ENCODE measurements around the gene TGFBR3.

TGFBR3 gene

DNA sequence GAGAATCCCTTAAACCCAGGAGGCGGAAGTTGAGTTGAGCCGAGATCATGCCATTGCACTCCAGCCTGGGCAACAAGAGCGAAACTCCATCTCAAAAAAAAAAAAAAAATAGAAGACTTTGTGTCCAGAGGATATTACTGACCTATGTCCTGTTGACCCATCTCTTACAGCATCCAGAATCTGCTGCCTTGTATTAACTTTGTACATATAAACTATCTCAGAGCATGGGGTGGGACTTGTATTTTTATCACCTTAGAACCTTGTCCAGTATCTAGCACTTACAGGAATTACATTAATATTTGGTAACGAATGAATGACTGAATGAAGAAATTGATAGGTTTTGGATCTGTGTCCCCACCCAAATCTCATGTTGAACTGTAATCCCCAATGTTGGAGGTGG lies 117.8 kb downstream of the TGFBR3 start:
- TF ChIP-seq, protein P1, sequence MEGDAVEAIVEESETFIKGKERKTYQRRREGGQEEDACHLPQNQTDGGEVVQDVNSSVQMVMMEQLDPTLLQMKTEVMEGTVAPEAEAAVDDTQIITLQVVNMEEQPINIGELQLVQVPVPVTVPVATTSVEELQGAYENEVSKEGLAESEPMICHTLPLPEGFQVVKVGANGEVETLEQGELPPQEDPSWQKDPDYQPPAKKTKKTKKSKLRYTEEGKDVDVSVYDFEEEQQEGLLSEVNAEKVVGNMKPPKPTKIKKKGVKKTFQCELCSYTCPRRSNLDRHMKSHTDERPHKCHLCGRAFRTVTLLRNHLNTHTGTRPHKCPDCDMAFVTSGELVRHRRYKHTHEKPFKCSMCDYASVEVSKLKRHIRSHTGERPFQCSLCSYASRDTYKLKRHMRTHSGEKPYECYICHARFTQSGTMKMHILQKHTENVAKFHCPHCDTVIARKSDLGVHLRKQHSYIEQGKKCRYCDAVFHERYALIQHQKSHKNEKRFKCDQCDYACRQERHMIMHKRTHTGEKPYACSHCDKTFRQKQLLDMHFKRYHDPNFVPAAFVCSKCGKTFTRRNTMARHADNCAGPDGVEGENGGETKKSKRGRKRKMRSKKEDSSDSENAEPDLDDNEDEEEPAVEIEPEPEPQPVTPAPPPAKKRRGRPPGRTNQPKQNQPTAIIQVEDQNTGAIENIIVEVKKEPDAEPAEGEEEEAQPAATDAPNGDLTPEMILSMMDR (conservative IDR thresholded peaks at IDR 0.05; ENCODE audit: low read depth): no peak
- no peak for DNase-seq (ENCODE audit: low spot score)
- no peak overlapping the region for H3K27ac ChIP-seq
- ChIA-PET CTCF (no interaction called here), POLR2A (ENCODE audit: low non-redundant PET) (no interaction called here)

DNA sequence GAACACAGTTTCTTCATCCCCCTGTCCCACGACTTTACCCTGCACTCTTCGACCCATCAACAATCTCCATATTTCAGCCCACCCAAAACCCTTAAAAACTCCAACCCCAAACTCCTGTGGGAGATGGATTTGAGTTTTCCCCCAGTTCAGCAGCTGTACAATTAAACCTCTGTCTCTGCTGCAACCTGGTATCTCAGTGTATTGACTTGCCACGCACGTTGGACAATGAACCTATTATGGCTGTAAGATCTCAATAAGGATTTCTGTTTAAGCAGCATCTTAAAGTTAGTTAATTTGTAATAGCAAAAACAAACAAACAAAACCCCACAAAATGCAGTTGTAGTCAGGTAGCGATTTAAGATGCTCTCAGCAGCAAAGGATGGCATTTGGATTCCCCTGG lies 119.1 kb downstream of the TGFBR3 start:
- no peak overlapping the region for H3K27ac ChIP-seq
- no peak for DNase-seq (ENCODE audit: low spot score)
- CTCF ChIA-PET: no interaction called here
- POLR2A ChIA-PET (ENCODE audit: low non-redundant PET): no interaction called here
- TF ChIP-seq, protein P1 (conservative IDR thresholded peaks at IDR 0.05; ENCODE audit: low read depth): no peak

DNA sequence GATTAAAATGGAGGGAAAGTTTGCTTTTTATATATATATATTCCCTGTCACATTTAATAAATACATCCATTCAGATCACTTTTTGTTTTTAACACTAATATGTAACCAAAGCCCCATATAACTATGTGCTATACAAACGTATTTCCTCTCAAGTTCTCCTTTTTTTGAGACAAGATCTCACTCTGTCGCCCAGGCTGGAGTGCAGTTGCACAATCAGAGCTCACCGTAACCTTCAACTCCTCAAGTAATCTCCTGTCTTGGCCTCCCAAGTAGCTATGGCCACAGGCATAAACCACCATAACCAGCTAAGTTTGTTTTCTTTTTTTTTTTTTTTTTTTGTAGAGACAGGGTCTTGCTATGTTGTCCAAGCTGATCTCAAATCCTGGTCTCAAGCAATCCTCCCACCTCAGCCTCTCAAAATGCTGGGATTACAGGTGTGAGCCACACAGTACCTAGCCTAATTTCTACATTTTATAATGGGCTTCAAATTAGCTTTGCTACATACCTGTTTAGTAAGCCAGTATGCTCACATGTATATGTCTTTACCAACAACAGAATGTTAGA lies 120.0 kb downstream of the TGFBR3 start:
- DNase-seq (ENCODE audit: low spot score): no peak
- H3K27ac ChIP-seq: no peak overlapping the region
- POLR2A ChIA-PET (ENCODE audit: low non-redundant PET): no interaction called here
- CTCF ChIA-PET: interaction anchor here (0.5 to 1.2 kb wide), 2 partner anchors 9 to 76 kb away, joined by 3 read pairs; no protein-coding TSS in a partner anchor
- TF ChIP-seq, protein P1 (conservative IDR thresholded peaks at IDR 0.05; ENCODE audit: low read depth): no peak

DNA sequence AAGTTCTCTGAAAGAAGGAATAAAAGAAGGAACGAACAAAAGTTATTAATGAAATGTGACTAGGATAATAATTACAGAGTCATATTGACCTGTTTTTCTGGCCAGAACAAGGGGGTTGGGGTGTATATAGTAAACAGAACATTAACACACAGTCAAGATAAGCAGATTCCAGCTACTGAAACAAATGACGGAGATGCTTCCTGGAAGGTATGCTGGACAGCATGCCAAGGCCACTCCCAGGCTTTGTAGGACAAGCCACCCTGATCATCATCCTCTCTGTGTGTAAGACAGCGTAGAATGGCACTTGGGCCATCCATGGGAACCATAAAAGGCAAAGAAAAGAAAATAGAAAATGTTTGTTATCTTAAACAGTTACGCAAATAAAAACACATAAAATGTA lies 120.7 kb downstream of the TGFBR3 start:
- TF ChIP-seq, protein P1 (conservative IDR thresholded peaks at IDR 0.05; ENCODE audit: low read depth): no peak
- no peak overlapping the region for H3K27ac ChIP-seq
- POLR2A ChIA-PET (ENCODE audit: low non-redundant PET): no interaction called here
- CTCF ChIA-PET: interaction anchor here (1.2 kb wide), 1 partner anchor 8 kb away, joined by 3 read pairs; no protein-coding TSS in a partner anchor
- DNase-seq (ENCODE audit: low spot score): no peak

DNA sequence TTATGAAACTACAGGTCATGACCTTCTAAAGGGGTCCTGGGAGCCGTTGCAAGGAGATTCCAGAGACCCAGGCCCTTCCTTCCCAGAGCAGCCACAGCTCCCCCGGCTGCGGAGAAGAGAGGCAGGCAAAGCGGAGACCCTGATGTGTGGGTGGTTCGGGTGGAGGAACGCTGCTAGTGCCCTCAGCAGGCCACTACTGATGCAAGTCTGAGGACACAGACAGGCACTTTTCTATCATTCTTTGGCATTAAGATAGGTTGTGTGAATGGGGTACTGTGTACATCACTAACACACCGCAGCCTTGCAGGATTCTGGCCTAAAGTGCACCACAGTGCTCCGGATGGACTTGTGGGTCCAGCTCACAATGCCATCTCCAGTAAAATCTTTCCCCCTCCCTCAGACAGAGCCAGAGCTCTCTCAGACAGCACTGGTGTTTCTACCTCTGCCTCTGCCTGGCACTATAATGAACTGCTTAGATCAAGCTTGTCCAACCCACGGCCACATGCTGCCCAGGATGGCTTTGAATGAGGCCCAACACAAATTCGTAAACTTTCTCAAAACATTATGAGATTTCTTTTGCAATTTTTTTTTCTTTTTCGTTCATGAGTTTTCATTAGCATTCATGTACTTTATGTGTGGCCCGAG lies 121.4 kb downstream of the TGFBR3 start:
- ChIA-PET POLR2A (ENCODE audit: low non-redundant PET) (no interaction called here), CTCF (interaction anchor here (0.6 kb wide), 2 partner anchors 243 to 710 kb away, joined by 3 to 4 read pairs; no protein-coding TSS in a partner anchor)

DNA sequence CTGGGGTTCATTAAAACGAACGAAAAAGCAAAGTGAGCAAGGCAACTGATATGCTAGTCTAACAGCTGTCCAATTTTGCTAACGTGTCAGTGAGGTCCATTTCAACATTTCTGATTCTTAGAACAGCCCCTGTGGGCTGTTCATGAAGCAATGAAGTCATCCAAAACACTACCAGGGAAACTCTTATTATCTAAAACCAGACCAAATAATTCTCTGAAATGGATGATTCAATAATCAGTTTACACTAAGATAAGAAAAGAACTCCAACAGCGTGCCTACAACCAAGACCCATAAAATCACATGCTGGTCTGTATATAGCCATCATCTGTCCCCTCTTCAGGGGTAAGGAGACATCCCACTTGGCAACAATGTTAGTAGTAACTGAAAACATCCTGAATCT lies 122.7 kb downstream of the TGFBR3 start:
- CTCF ChIA-PET: no interaction called here
- POLR2A ChIA-PET (ENCODE audit: low non-redundant PET): no interaction called here
- H3K27ac ChIP-seq: no peak overlapping the region
- no peak for DNase-seq (ENCODE audit: low spot score)
- TF ChIP-seq, protein P1 (conservative IDR thresholded peaks at IDR 0.05; ENCODE audit: low read depth): no peak

More for the DNA sequence above, 121.4 kb downstream of the TGFBR3 start:
- no peak overlapping the region for H3K27ac ChIP-seq
- TF ChIP-seq, protein P1 (conservative IDR thresholded peaks at IDR 0.05; ENCODE audit: low read depth): no peak
- no peak for DNase-seq (ENCODE audit: low spot score)

Measured in RWPE1 (cell line).